Karpas-422 (cell line): ENCODE measurements around the gene PATJ. TPM values are rescaled to one million over a fixed set of nuclear protein-coding genes. Genes with fewer than 3 reads are reported as not detected.

Experiments used
- DNase-seq: peaks from one replicate; pipeline ENCODE4 v3.0.0-alpha.2; 2015
- H2AFZ ChIP-seq: fragments of 200-600 bp; sonication (generic); 2 replicates; pipeline ENCODE4 v1.6.1; 2014; ENCODE audit warnings: antibody characterized with exemption, low read length, mixed read lengths
- H3K27ac ChIP-seq: fragments of 200-600 bp; sonication (generic); 2 replicates; pipeline ENCODE4 v1.5.1; 2014; ENCODE audit warnings: mild to moderate bottlenecking, low read length, moderate library complexity
- H3K27me3 ChIP-seq: fragments of 200-600 bp; sonication (generic); 2 replicates; pipeline ENCODE4 v1.6.1; 2014; ENCODE audit warnings: low read length, mixed read lengths
- H3K36me3 ChIP-seq: fragments of 200-600 bp; sonication (generic); 2 replicates; pipeline ENCODE4 v1.6.1; 2014; ENCODE audit warnings: low read length, mixed read lengths; ENCODE audit not compliant: insufficient read depth
- H3K4me1 ChIP-seq: fragments of 200-600 bp; sonication (generic); 2 replicates; pipeline ENCODE4 v1.6.1; 2014; ENCODE audit warnings: mild to moderate bottlenecking, low read length, mixed read lengths
- H3K4me2 ChIP-seq: fragments of 200-600 bp; sonication (generic); 2 replicates; pipeline ENCODE4 v1.6.1; 2014; ENCODE audit warnings: low read length, low read depth, mild to moderate bottlenecking; ENCODE audit not compliant: poor library complexity, severe bottlenecking
- H3K4me3 ChIP-seq: fragments of 200-600 bp; sonication (generic); 2 replicates; pipeline ENCODE4 v1.5.1; 2014; ENCODE audit warnings: mild to moderate bottlenecking, antibody characterized with exemption, low read length, mixed read lengths
- H3K79me2 ChIP-seq: fragments of 200-600 bp; sonication (generic); 2 replicates; pipeline ENCODE4 v1.6.1; 2014; ENCODE audit warnings: mild to moderate bottlenecking, low read length, mixed read lengths
- H3K9ac ChIP-seq: fragments of 200-600 bp; sonication (generic); 2 replicates; pipeline ENCODE4 v1.6.0; 2014; ENCODE audit warnings: low read length
- H3K9me2 ChIP-seq: fragments of 200-600 bp; sonication (generic), shearing (Covaris generic); replicated peaks from 2 replicates; pipeline ENCODE4 v1.6.0; 2014; ENCODE audit warnings: mild to moderate bottlenecking, low read length, moderate library complexity; ENCODE audit not compliant: insufficient read depth
- H3K9me3 ChIP-seq: fragments of 300-700, 200-600 bp; sonication (generic); 2 replicates; pipeline ENCODE4 v1.6.1; 2014; ENCODE audit warnings: low read length, mixed read lengths
- H4K20me1 ChIP-seq: fragments of 200-600 bp; sonication (generic); 2 replicates; pipeline ENCODE4 v1.6.1; 2014; ENCODE audit warnings: mild to moderate bottlenecking, antibody characterized with exemption, low read length, low read depth; ENCODE audit not compliant: insufficient read depth
- total RNA-seq: library from RNA; depleted of rRNA; stranded (reverse); fragments of >200 nt; shearing (Covaris generic); gene quantifications from 2 replicates; pipeline ENCODE4 v1.2.3, GENCODE V29; 2014; ENCODE audit warnings: low replicate concordance

The PATJ gene
- total RNA-seq, 1 experiment from 2014 or later = not detected

DNA sequence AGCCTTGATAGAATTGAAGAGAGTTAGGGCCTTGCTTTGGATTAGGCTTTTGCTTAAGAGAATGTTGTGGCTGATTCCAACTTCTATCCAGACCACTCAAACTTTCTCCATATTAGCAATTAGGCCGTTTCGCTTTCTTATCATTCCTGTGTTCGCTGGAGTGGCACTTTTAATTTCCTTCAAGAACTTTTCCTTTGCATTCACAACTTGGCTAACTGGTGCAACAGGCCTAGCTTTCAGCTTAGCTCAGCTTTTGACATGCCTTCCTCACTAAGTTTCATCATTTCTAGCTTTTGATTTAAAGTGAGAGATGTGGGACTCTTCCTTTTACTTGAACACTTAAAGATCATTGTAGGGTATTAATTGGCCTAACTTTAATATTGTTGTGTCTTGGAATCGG is 268.7 kb downstream of the PATJ start:
- Histone ChIP-seq H3K79me2 (no peaks in the 10 kb centered on the region), H3K9me3 (no peaks in the 10 kb centered on the region), H3K27ac (no peak overlapping the region), H3K9me2 (no peaks in the 10 kb centered on the region), H3K9ac (no peak overlapping the region), H3K4me2 (no peak overlapping the region), H4K20me1 (no peaks in the 10 kb centered on the region), H2AFZ (no peak overlapping the region), H3K36me3 (no peaks in the 10 kb centered on the region), H3K27me3 (no peaks in the 10 kb centered on the region), H3K4me3 (no peak overlapping the region), H3K4me1 (no peaks in the 10 kb centered on the region)
- no peak for DNase-seq

DNA sequence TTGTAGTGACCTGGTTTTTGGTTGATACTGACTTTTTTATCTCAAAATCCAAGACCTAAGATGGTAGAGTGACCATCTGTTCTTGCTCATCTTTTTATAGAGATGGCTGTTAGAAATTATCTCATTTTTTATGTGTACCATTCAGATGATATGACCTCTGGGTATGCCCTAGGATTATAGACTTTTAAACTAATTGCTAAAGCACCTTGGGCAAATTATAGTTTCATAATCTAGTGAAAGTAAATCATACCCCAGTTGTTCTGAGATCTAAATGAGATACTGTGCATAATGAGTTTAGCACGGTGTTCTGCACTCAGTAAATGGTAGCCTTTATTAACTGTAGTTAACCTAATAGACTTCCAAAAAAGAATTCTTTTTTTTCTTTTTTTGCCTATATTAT is 269.8 kb downstream of the PATJ start:
- Histone ChIP-seq H3K4me2 (no peak overlapping the region), H3K9me2 (no peaks in the 10 kb centered on the region), H4K20me1 (no peaks in the 10 kb centered on the region), H3K36me3 (no peaks in the 10 kb centered on the region), H3K4me3 (no peak overlapping the region), H3K27me3 (no peaks in the 10 kb centered on the region), H3K79me2 (no peaks in the 10 kb centered on the region), H3K27ac (no peak overlapping the region), H3K9me3 (no peaks in the 10 kb centered on the region), H3K9ac (no peak overlapping the region), H2AFZ (no peak overlapping the region), H3K4me1 (no peaks in the 10 kb centered on the region)
- DNase-seq = no peak

DNA sequence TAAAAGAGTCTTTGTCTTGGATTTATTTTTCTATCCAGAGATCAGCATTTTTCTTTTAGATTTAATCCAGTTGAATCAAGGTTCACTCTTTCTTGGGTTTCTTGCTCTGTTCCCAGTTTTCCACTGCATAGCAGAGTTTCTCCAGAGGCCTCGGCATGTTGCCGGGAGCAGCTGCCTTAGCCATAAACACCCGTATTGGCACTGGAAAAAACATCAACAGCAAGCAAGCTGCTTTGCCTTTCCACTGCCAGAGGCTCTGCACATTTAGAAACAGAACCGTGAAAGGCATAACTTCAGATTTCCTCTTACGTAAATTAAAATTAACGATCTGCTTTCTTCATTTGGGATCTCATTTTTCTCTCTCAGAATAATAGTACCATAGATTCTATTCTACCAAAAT is 270.6 kb downstream of the PATJ start:
- H3K36me3 ChIP-seq = no peaks in the 10 kb centered on the region
- H3K27ac ChIP-seq = no peak overlapping the region
- H3K9ac ChIP-seq = no peak overlapping the region
- DNase-seq = no peak
- H3K4me2 ChIP-seq = no peak overlapping the region
- H3K4me1 ChIP-seq = no peaks in the 10 kb centered on the region
- no peaks in the 10 kb centered on the region for H3K9me3 ChIP-seq
- no peaks in the 10 kb centered on the region for H3K79me2 ChIP-seq
- H3K4me3 ChIP-seq = no peak overlapping the region
- no peaks in the 10 kb centered on the region for H3K27me3 ChIP-seq
- no peaks in the 10 kb centered on the region for H3K9me2 ChIP-seq
- no peak overlapping the region for H2AFZ ChIP-seq
- no peaks in the 10 kb centered on the region for H4K20me1 ChIP-seq

DNA sequence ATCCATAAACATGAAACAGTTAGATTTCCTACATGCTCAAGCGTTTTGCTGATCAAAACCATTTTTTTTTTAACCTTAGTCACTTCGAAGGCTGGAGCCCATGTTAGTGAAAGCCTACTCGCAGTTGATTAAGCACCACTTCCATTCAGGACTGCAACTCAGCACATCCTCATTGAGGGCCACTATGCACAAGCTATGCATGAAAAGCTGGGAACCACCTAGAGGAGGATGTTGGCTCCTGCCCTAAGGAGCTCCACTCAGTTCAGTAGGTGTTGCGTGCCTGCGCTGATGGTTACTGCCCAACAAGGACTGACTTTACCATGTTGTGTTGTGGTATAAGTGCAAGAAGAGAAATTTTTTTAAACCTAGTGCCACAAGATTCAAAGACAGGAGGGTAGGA is 271.0 kb downstream of the PATJ start:
- no peaks in the 10 kb centered on the region for H3K4me1 ChIP-seq
- no peaks in the 10 kb centered on the region for H3K9me2 ChIP-seq
- no peak overlapping the region for H3K4me3 ChIP-seq
- H3K36me3 ChIP-seq = no peaks in the 10 kb centered on the region
- H2AFZ ChIP-seq = no peak overlapping the region
- H3K9me3 ChIP-seq = no peaks in the 10 kb centered on the region
- H3K9ac ChIP-seq = no peak overlapping the region
- no peaks in the 10 kb centered on the region for H4K20me1 ChIP-seq
- H3K79me2 ChIP-seq = no peaks in the 10 kb centered on the region
- no peaks in the 10 kb centered on the region for H3K27me3 ChIP-seq
- H3K27ac ChIP-seq = no peak overlapping the region
- peak; percentile 14 for DNase-seq
- no peak overlapping the region for H3K4me2 ChIP-seq

DNA sequence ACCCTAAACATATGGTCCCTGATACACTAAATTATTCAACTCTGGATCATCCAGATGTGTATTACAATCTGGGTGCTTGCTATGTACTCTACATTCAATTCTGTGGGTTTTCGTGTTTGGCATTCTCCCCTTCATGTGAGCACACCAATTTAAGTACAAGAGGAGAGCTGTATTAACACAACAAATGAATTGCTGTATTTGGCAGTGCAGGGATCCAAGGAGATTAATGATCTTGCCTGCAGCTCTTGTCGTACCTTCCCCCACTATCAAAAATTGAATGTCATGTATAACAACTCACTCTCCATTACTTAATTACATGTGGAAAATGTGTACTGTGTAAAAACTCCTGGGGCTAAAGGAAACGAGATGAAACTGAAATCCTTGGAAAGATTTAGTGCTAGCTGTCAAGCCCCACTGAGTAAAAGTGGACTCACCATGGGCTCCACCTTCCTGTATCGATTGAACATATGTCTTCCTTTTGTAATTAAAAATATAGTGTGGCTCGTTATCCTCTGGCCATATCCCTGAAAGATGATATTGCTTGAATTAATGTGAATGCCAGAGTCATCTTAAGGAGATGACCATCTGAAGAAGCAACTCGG is 280.2 kb downstream of the PATJ start:
- H3K4me3 ChIP-seq = no peak overlapping the region
- no peak overlapping the region for H2AFZ ChIP-seq
- H4K20me1 ChIP-seq = no peaks in the 10 kb centered on the region
- no peak for DNase-seq
- H3K27me3 ChIP-seq = no peaks in the 10 kb centered on the region
- no peak overlapping the region for H3K9ac ChIP-seq
- no peaks in the 10 kb centered on the region for H3K9me3 ChIP-seq
- no peak overlapping the region for H3K27ac ChIP-seq
- H3K9me2 ChIP-seq = no peaks in the 10 kb centered on the region
- no peaks in the 10 kb centered on the region for H3K4me1 ChIP-seq
- H3K4me2 ChIP-seq = no peak overlapping the region
- no peaks in the 10 kb centered on the region for H3K79me2 ChIP-seq
- no peaks in the 10 kb centered on the region for H3K36me3 ChIP-seq

DNA sequence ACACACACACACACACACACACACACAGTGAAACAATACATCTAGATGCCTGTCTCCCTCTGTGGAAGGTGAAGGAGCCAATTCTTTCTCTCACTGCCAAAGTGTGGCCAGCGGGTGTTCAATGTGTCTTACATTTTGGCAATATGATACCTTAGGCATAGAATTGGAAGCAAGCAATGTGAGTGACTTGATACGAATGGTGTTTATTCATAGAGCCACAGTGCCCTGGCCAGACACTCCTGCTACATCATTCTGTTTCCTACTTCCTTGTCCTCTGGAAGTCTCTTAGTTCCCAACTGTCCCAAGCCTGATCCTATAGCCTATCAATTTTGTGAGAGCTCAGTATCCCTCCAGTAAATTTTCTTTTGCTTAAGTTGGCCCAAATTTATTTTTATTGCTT is 282.4 kb downstream of the PATJ start:
- no peaks in the 10 kb centered on the region for H3K27me3 ChIP-seq
- H3K36me3 ChIP-seq = no peaks in the 10 kb centered on the region
- H3K9me3 ChIP-seq = no peaks in the 10 kb centered on the region
- no peaks in the 10 kb centered on the region for H3K4me1 ChIP-seq
- no peaks in the 10 kb centered on the region for H3K9me2 ChIP-seq
- H3K4me2 ChIP-seq = no peak overlapping the region
- no peak overlapping the region for H2AFZ ChIP-seq
- H3K27ac ChIP-seq = no peak overlapping the region
- no peak overlapping the region for H3K4me3 ChIP-seq
- no peaks in the 10 kb centered on the region for H4K20me1 ChIP-seq
- no peak for DNase-seq
- H3K9ac ChIP-seq = no peak overlapping the region
- H3K79me2 ChIP-seq = no peaks in the 10 kb centered on the region

DNA sequence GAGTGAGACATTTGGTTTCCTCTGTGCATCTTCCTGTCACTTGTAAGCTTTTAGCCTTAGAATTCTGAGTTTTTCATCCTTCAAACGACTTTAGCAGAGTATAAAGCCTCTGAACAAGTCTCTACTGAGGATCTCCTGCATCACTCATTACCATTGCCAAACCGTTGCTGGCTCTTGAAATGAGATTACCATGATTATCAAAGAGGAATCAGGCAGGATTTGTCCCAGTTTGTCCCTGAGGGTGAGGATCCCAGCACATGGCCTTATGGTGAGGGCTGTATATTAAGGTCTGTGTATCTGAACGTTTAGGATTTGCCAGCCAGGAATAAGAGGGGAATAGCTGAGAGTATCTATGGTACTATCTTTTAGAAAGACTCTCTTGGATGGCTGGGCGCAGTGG is 282.9 kb downstream of the PATJ start:
- H3K79me2 ChIP-seq = no peaks in the 10 kb centered on the region
- no peaks in the 10 kb centered on the region for H3K36me3 ChIP-seq
- no peak for DNase-seq
- no peak overlapping the region for H3K4me2 ChIP-seq
- no peaks in the 10 kb centered on the region for H4K20me1 ChIP-seq
- H3K27me3 ChIP-seq = no peaks in the 10 kb centered on the region
- no peaks in the 10 kb centered on the region for H3K4me1 ChIP-seq
- H2AFZ ChIP-seq = no peak overlapping the region
- no peaks in the 10 kb centered on the region for H3K9me2 ChIP-seq
- H3K9ac ChIP-seq = no peak overlapping the region
- H3K4me3 ChIP-seq = no peak overlapping the region
- H3K9me3 ChIP-seq = no peaks in the 10 kb centered on the region
- H3K27ac ChIP-seq = no peak overlapping the region

DNA sequence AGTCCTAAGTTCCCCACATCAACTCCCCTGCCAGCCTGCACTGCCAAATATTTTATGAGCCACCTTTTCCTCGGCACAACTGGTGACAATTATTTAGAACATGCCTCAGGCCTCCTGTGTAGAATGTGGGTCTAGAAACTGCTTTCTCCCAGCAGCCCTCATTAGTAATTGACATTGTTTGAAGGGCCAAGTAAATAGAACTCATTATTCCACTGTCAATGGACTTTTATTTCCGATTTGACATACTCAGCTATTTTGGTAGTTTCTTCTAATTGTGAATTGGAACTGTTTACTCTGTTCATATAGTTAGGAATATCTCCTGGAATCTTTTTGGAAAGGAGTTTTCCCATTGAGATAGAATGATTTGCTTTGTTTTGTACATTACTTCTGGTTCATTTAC is 283.6 kb downstream of the PATJ start:
- Histone ChIP-seq H3K27ac (no peak overlapping the region), H3K9ac (no peak overlapping the region), H3K4me2 (no peak overlapping the region), H2AFZ (no peak overlapping the region), H4K20me1 (no peaks in the 10 kb centered on the region), H3K36me3 (no peaks in the 10 kb centered on the region), H3K9me3 (no peaks in the 10 kb centered on the region), H3K9me2 (no peaks in the 10 kb centered on the region), H3K79me2 (no peaks in the 10 kb centered on the region), H3K4me3 (no peak overlapping the region), H3K27me3 (no peaks in the 10 kb centered on the region), H3K4me1 (no peaks in the 10 kb centered on the region)
- DNase-seq = no peak

DNA sequence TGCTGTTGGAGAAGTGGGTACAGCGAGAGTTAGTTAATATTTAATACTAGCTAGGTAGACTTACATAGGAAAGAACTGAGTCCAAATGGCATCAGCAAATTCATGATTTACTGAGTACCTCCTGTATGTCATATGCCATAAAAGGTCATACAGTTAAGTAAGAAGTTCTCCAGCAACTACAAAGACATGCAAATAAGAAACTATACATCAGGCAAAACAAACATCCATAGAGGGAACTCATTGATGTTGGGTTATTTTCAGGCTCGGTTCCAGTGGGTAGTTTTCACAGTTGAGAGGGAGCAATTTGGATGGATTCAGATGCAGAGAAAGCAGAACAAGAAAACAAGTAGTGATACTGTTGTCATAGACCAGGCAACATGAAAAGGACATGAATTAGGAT is 287.4 kb downstream of the PATJ start:
- no peak overlapping the region for H3K9ac ChIP-seq
- H3K9me3 ChIP-seq = no peaks in the 10 kb centered on the region
- no peak overlapping the region for H3K4me2 ChIP-seq
- no peaks in the 10 kb centered on the region for H4K20me1 ChIP-seq
- no peak overlapping the region for H3K27ac ChIP-seq
- no peaks in the 10 kb centered on the region for H3K9me2 ChIP-seq
- H3K4me1 ChIP-seq = no peaks in the 10 kb centered on the region
- H3K27me3 ChIP-seq = no peaks in the 10 kb centered on the region
- DNase-seq = no peak
- no peak overlapping the region for H2AFZ ChIP-seq
- H3K36me3 ChIP-seq = no peaks in the 10 kb centered on the region
- H3K79me2 ChIP-seq = no peaks in the 10 kb centered on the region
- no peak overlapping the region for H3K4me3 ChIP-seq
